OCI-M2 (cell line): ENCODE measurements around the gene KAT2B.

Experiments used
- DNase-seq: peaks from one replicate; lab custom pipeline; 2025; ENCODE audit not compliant: unreplicated experiment; lab: John Stamatoyannopoulos, UW

Gene KAT2B

DNA sequence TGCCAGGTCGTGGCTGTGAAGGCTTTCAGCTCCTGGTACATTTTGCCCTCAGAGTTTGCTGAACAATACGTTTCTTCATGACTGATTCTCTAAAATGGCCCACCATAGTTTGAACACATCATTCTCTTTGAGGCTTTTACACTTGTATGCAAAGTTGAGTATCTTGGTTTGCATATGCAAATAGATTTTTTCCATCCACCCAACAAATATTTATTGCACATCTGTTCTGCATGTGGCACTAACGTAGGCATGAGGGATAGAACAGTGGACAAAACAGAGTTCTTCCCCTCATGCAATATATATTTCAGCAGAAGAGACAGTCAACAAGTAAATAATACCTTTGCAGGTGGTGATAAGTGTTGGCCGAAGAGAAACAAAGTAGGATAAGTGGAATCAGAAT is 55.2 kb downstream of the KAT2B start:
- DNase-seq, result no peak

- DNase-seq, result no peak
Observed at GRCh38 chr3:20096135-20096685, 56.0 kb downstream of the KAT2B start.

DNA sequence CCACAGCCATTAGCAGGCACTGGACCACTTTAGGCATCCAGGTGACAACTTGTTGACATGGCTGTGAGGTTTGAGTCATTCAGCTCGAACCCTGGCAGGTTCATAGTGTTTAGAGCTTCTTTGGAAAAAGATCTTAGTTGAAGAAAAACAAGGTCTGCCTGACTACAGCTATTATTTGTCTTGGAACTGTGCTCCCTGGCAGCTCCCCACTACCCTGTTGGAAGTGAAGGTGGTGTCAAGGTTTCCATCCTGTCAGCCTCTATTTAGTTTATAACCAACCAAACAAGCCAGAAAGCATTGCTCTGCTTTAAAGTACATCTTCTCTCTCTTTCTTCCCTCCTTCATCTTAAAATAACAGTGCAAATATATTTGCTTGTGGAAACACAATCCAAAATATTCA is 56.8 kb downstream of the KAT2B start:
- DNase-seq, result no peak

GRCh38 chr3:20099060-20099459 is 58.8 kb downstream of the KAT2B start:
- no peak for DNase-seq

DNA sequence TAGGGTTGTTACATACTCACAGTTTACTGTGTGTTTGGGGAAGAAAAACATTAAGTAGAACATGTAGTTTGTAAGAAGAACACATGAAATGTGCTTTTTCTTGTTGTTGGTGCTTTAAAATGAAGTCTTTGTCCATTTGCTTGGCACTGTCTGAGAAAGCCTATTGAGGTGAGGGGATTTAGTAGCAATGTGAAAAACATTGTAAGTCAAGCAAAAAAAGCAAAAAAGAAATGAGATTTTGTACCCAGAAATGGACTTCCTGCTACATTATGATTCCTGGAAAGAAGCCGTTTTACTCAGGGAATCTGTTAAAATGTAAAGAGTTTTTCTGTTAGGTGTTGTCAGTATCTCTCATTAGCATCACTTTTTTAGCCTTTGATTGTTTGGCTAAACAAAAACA is 59.9 kb downstream of the KAT2B start:
- no peak for DNase-seq

DNA sequence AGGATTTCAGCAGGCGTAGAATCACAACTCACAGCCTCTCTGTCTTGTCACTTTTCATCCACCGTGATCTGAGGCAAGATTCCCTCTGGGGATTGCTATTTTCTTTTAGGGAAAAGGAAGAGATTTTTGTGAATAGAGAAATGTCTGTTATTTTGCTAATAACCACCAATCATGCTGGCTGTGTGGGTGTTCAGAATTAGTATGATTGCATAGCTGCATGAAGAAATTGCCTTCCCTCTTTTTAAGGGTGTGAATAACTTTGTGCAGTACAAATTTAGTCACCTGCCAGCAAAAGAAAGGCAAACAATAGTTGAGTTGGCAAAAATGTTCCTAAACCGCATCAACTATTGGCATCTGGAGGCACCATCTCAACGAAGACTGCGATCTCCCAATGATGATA is 60.8 kb downstream of the KAT2B start:
- no peak for DNase-seq

GRCh38 chr3:20103731-20104130 is 63.5 kb downstream of the KAT2B start:
- DNase-seq, result no peak

- DNase-seq, result no peak
Observed at GRCh38 chr3:20104167-20104661, 64.0 kb downstream of the KAT2B start.

- DNase-seq, result no peak
Observed at GRCh38 chr3:20105513-20106280, 65.5 kb downstream of the KAT2B start.

DNA sequence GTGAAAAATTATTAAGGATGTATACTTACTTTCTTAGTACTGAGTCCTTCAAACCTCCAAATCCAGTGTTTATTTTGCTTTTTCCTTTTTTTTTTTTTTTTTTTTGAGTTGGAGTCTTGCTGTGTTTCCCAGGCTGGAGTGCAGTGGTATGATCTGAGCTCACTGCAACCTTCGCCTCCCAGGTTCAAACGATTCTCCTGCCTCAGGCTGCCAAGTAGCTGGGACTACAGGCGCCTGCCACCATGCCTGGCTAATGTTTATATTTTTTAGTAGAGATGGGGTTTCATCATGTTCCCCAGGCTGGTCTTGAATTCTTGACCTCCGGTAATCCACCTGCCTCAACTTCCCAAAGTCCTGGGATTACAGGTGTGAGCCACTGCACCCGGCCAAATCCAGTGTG is 67.5 kb downstream of the KAT2B start:
- no peak for DNase-seq

GRCh38 chr3:20108869-20109268 is 68.6 kb downstream of the KAT2B start:
- no peak for DNase-seq

DNA sequence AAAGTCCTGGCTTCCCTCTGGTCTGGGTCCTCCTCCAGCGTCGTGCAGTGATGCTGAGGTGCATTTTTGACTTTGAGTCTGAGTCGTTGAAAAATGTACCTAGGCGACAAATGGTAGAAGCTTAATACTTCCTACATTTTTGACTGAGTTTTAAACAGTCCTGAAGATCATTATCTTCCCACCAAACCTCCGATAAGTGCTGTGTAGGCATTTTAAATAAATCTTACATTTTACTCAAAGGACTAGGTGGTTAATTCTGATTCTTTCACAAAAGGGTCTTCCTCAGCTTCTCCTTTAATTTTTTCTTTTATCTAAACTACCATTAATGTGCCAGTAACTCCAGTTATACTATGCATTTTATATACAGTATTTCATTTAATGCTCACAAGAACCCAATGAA is 70.6 kb downstream of the KAT2B start:
- no peak for DNase-seq

DNA sequence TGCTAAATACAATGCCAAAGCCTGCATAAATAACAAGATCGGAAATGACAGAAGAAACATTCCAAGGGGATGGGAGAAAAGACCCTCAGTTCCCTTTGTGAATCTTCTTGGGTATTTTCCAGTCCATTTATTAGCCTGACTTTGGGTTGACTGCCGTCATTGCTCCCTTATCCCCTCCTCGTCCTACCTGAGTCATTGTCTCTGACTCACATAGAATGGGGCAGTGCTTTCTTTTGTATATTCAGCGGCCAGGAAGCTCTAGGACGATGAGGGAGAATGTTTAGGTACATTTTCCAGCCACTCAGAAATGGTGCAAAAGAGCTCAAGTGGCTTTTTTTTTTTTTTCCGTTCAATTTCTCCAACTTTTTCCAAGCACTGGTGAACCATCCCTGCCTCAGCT is 71.6 kb downstream of the KAT2B start:
- DNase-seq, result no peak

- no peak for DNase-seq
Observed at GRCh38 chr3:20121088-20121487, 80.8 kb downstream of the KAT2B start.

GRCh38 chr3:20123131-20123652 is 82.9 kb downstream of the KAT2B start:
- no peak for DNase-seq

DNA sequence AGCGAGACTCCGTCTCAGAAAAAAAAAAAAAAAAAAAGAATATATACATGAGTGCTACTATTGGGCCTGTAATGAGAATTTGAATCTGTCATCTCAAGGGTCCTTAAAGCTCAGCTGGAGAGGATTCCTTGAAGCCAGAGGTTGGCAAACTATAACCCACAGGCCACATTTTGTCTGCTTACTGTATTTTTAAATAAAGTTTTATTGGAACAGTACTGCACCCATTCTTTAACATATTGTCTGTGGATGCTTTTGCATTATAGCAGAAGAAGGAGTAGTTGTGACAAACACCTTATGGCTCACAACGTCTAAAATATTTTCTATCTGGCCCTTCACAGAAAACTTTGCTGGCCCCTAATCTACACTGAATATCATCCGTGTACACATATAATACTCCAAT is 85.0 kb downstream of the KAT2B start:
- no peak for DNase-seq

GRCh38 chr3:20125897-20126296 is 85.7 kb downstream of the KAT2B start:
- no peak for DNase-seq

DNA sequence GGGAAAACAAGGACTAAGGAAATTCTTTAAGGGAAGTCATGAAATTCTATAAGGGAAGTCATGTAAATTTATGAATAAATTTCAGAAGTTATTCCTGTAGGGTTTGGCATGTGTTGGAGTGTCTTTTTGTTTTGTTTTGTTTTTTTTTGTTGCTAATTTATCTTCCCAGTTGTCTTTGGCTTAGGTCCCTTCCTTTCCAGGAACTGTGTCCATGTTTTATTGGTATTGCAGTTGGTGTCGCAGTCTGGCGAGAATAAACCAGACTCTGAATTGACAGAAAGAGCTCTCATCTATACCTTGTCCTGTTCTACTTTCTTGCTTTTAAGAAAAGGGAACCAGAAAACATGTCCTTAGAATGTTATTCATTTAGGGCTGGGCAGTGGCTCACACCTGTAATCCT is 88.1 kb downstream of the KAT2B start:
- DNase-seq, result no peak

GRCh38 chr3:20130106-20130505 is 89.9 kb downstream of the KAT2B start:
- DNase-seq, result no peak

DNA sequence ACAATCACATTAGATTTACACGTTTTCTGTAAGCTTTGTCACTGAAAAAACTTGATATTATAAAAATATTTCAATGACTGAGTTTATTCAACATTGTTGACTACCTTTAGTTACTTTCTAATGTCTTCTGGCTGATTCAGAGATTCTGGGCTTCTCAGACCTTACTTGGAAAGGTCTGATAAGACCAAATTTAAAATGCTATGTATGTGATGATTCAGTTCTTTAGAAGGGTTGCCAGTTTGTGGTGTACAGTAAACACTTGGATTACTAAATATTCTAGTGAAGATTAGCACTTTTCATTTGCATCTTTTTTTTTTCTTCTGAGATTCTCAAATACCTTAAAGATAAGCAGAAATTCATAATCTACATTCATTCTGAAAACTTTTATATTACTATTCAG is 96.0 kb downstream of the KAT2B start:
- no peak for DNase-seq

DNA sequence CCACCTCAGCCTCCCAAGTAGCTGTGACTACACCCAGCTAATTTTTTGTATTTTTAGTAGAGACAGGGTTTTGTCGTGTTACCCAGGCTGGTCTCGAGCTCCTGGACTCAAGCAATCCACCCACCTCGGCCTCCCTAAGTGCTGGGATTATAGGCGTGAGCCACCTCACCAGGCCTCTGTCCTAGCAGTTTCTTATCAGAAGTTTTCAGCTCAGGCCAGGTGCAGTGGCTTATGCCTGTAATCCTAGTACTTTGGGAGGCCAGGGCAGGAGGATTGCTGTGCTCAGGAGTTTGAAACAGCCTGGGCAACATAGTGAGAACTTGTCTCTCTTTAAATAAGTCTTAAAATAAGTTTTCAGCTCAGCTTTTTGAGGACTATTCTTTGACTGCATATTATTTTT is 97.4 kb downstream of the KAT2B start:
- no peak for DNase-seq

DNA sequence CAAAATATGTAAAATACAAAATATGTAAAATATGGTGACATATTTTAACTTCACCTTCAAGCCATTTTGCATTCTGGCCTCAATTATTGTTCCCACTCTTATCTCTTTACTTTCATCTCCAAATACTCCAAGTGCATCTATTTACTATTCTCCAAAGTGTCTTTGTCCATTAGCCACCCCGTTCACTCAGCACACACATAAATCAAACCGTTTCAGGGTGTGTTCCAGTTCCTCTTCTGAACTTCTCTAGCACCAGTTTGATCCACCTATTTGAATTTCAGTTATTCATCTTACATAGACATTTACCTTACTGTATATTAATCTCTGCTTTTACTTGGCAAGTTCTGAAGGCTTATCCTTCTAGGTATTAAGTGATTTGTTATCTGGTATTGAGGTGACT is 100.6 kb downstream of the KAT2B start:
- DNase-seq, result no peak

GRCh38 chr3:20141316-20141715 is 101.1 kb downstream of the KAT2B start:
- DNase-seq, result no peak
